Common myeloid progenitor, CD34-positive (primary cell): ENCODE data around the gene TMEM35B.
"Not testable (repeated sequence)": the region's sequence is repeated elsewhere in the genome, so short reads cannot be mapped to it uniquely, and the experiment has no call there.

Source experiments
- CTCF ChIA-PET: fragments of 350-600 bp; sonication (Branson Sonifier 250); formaldehyde crosslinking; loops from one replicate; lab custom pipeline; 2021; ENCODE audit warnings: antibody characterized with exemption; lab: Charles Lee
- POLR2A ChIA-PET: fragments of 350-600 bp; sonication (Branson Sonifier 250); formaldehyde crosslinking; loops from one replicate; lab custom pipeline; 2021; ENCODE audit warnings: antibody characterized with exemption; lab: Charles Lee
- DNase-seq, 3 donors: peaks; one replicate each; pipeline versions ENCODE4 v3.0.0 to v3.0.0-alpha.2; 2013
- H3K27ac ChIP-seq, 2 experiments: 1 replicate in 1 of 2; 2 replicates in 1 of 2; pipeline ENCODE4 v1.7.0; 2013; ENCODE audit warnings: inconsistent platforms in 2 of 2, low read length in 2 of 2, mild to moderate bottlenecking in 2 of 2, low read depth in 1 of 2, moderate library complexity in 1 of 2; ENCODE audit not compliant: severe bottlenecking in 2 of 2, insufficient read depth in 1 of 2, poor library complexity in 1 of 2
- H3K27me3 ChIP-seq, 5 experiments: replicated peaks in 2 of 5; 1 replicate in 3 of 5; 2 replicates in 2 of 5; pipeline versions ENCODE4 v1.6.1 to v1.7.0; 2013; ENCODE audit warnings: low read length in 4 of 5, mild to moderate bottlenecking in 2 of 5, moderate library complexity in 2 of 5, inconsistent platforms in 1 of 5; ENCODE audit not compliant: insufficient read depth in 5 of 5, control insufficient read depth in 4 of 5
- H3K36me3 ChIP-seq, 4 experiments: 1 replicate in 2 of 4; 2 replicates in 2 of 4; pipeline versions ENCODE4 v1.6.1 to v1.7.0; 2013; ENCODE audit warnings: low read length in 3 of 4, control low read depth in 1 of 4, mild to moderate bottlenecking in 1 of 4; ENCODE audit not compliant: control insufficient read depth in 4 of 4, insufficient read depth in 4 of 4
- H3K4me1 ChIP-seq, 4 experiments: 1 replicate in 3 of 4; 2 replicates in 1 of 4; pipeline versions ENCODE4 v1.6.1 to v1.7.1; 2013; ENCODE audit warnings: low read length in 3 of 4, mild to moderate bottlenecking in 3 of 4, control low read depth in 1 of 4, inconsistent platforms in 1 of 4, moderate library complexity in 1 of 4; ENCODE audit not compliant: control insufficient read depth in 4 of 4, insufficient read depth in 4 of 4; ENCODE audit errors: control extremely low read depth in 1 of 4
- H3K4me3 ChIP-seq, 7 experiments: 1 replicate in 4 of 7; 2 replicates in 3 of 7; pipeline versions ENCODE4 v1.5.1 to v1.7.0; 2013; ENCODE audit warnings: mild to moderate bottlenecking in 7 of 7, low read length in 6 of 7, moderate library complexity in 6 of 7, inconsistent platforms in 2 of 7, low read depth in 2 of 7, control low read depth in 1 of 7; ENCODE audit not compliant: insufficient read depth in 4 of 7, control insufficient read depth in 1 of 7; ENCODE audit errors: extremely low read depth in 1 of 7
- H3K9me3 ChIP-seq, 5 experiments: 1 replicate in 4 of 5; 2 replicates in 1 of 5; pipeline versions ENCODE4 v1.6.1 to v1.7.1; 2013; ENCODE audit warnings: low read length in 4 of 5, mild to moderate bottlenecking in 2 of 5, inconsistent platforms in 1 of 5, low read depth in 1 of 5, moderate library complexity in 1 of 5; ENCODE audit not compliant: control insufficient read depth in 4 of 5, insufficient read depth in 2 of 5; ENCODE audit errors: control extremely low read depth in 1 of 5
- WGBS: methylation state at CpG from one replicate; pipeline ENCODE4 v1.1.5; 2013; ENCODE audit not compliant: insufficient coverage; 5-methylcytosine and 5-hydroxymethylcytosine counted together

The TMEM35B gene

GRCh38 chr1:34987018-34987417 is 1.9 kb upstream of the TMEM35B start:
- Histone ChIP-seq H3K36me3 (peaks cover 0 to 32% (median 5%) of the 10 kb centered on the region in 4 experiments), H3K4me3 (no peak overlapping the region), H3K9me3 (no peaks in the 10 kb centered on the region), H3K4me1 (peaks cover 5 to 18% (median 15%) of the 10 kb centered on the region in 4 experiments), H3K27me3 (no peaks in the 10 kb centered on the region), H3K27ac (no peak overlapping the region)
- DNase-seq = no peak
- 100% methylated on average over 2 of the region's 2 CpGs for WGBS
- ChIA-PET CTCF (interaction anchor here (0.9 kb wide), 1 partner anchor 13 kb away, joined by 3 read pairs; no protein-coding TSS in a partner anchor), POLR2A (no interaction called here)

- DNase-seq, H3K9me3 ChIP-seq, POLR2A ChIA-PET, H3K27me3 ChIP-seq: not testable (repeated sequence)
- no CpG with 5 or more reads among the region's 3 CpGs for WGBS
- H3K4me3 ChIP-seq = peak overlapping the region; percentile 73 to 97 (median 88)
- peaks cover 5 to 18% (median 15%) of the 10 kb centered on the region in 4 experiments for H3K4me1 ChIP-seq
- peaks cover 2 to 37% (median 12%) of the 10 kb centered on the region in 4 experiments for H3K36me3 ChIP-seq
- H3K27ac ChIP-seq = peak overlapping the region; percentile 64 to 87
- CTCF ChIA-PET = interaction anchor here (1.3 to 2.1 kb wide), 2 partner anchors 15 to 133 kb away, joined by 5 to 7 read pairs; no protein-coding TSS in a partner anchor
Observed at GRCh38 chr1:34985609-34985904, 410 bp upstream of the TMEM35B start.

- ChIA-PET POLR2A (interaction anchor here (0.6 to 0.7 kb wide), 2 partner anchors 14 to 46 kb away, joined by 3 read pairs; no protein-coding TSS in a partner anchor), CTCF (interaction anchor here (0.7 to 2.1 kb wide), 5 partner anchors 9 to 135 kb away, joined by 3 to 7 read pairs (median 3); no protein-coding TSS in a partner anchor)
- Histone ChIP-seq H3K9me3 (no peaks in the 10 kb centered on the region), H3K27me3 (no peaks in the 10 kb centered on the region), H3K4me3 (peak overlapping the region; percentile 35 to 97 (median 88)), H3K36me3 (peaks cover 2 to 30% (median 11%) of the 10 kb centered on the region in 4 experiments), H3K27ac (peak overlapping the region; percentile 64 to 87), H3K4me1 (peaks cover 5 to 18% (median 15%) of the 10 kb centered on the region in 4 experiments)
- peak in 2 of 3 donors; percentile 17 to 23 for DNase-seq
- 0% methylated on average over 3 of the region's 4 CpGs for WGBS
Observed at GRCh38 chr1:34984435-34984792, 733 bp downstream of the TMEM35B start.

- Histone ChIP-seq H3K4me1 (peaks cover 5 to 18% (median 15%) of the 10 kb centered on the region in 4 experiments), H3K4me3 (peak overlapping the region; percentile 35 to 97 (median 88)), H3K27me3 (no peaks in the 10 kb centered on the region), H3K27ac (peak overlapping the region in 1 of 2 experiments; percentile 87), H3K36me3 (peaks cover 2 to 26% (median 11%) of the 10 kb centered on the region in 4 experiments), H3K9me3 (no peaks in the 10 kb centered on the region)
- DNase-seq = peak in 1 of 3 donors; percentile 5
- ChIA-PET POLR2A (interaction anchor here (0.6 kb wide), 1 partner anchor 14 kb away, joined by 3 read pairs; no protein-coding TSS in a partner anchor), CTCF (interaction anchor here (0.8 to 1.4 kb wide), 2 partner anchors 8 to 129 kb away, joined by 3 read pairs; no protein-coding TSS in a partner anchor)
- 87% methylated on average over 4 of the region's 4 CpGs for WGBS
Observed at GRCh38 chr1:34983700-34984355, 1.3 kb downstream of the TMEM35B start.

- ChIA-PET POLR2A (no interaction called here), CTCF (no interaction called here)
- no peak overlapping the region for H3K4me3 ChIP-seq
- H3K27ac ChIP-seq = no peak overlapping the region
- peak in 1 of 3 donors; percentile 13 for DNase-seq
- H3K36me3 ChIP-seq = peaks cover 2 to 18% (median 12%) of the 10 kb centered on the region in 4 experiments
- H3K4me1 ChIP-seq = peaks cover 5 to 18% (median 15%) of the 10 kb centered on the region in 4 experiments
- 95% methylated on average over 4 of the region's 5 CpGs for WGBS
- no peaks in the 10 kb centered on the region for H3K9me3 ChIP-seq
- H3K27me3 ChIP-seq = no peaks in the 10 kb centered on the region
Observed at GRCh38 chr1:34982820-34983376, 2.2 kb downstream of the TMEM35B start.

GRCh38 chr1:34980715-34981114 is 4.4 kb downstream of the TMEM35B start:
- Histone ChIP-seq H3K36me3 (peaks cover 2 to 26% (median 16%) of the 10 kb centered on the region in 4 experiments), H3K4me1 (peaks cover 5 to 15% (median 13%) of the 10 kb centered on the region in 4 experiments), H3K4me3 (no peak overlapping the region), H3K27me3 (no peaks in the 10 kb centered on the region), H3K9me3 (no peaks in the 10 kb centered on the region), H3K27ac (no peak overlapping the region)
- DNase-seq = no peak
- CTCF ChIA-PET = no interaction called here
- POLR2A ChIA-PET = no interaction called here
- 83% methylated on average over 1 of the region's 2 CpGs for WGBS

GRCh38 chr1:34978921-34979320 is 6.2 kb downstream of the TMEM35B start:
- WGBS = 100% methylated on average over 2 of the region's 6 CpGs

More at GRCh38 chr1:34978921-34979320, 6.2 kb downstream of the TMEM35B start:
- CTCF ChIA-PET = no interaction called here
- H3K36me3 ChIP-seq = peaks cover 2 to 26% (median 16%) of the 10 kb centered on the region in 4 experiments
- no peaks in the 10 kb centered on the region for H3K27me3 ChIP-seq
- H3K27ac ChIP-seq = no peak overlapping the region
- H3K4me3 ChIP-seq = no peak overlapping the region
- POLR2A ChIA-PET = no interaction called here
- H3K4me1 ChIP-seq = peaks cover 0 to 5% (median 4%) of the 10 kb centered on the region in 4 experiments
- H3K9me3 ChIP-seq = no peaks in the 10 kb centered on the region
- no peak for DNase-seq
